HCT116 (cell line): ENCODE results near the gene NAT10. TPM values are rescaled to one million over a fixed set of nuclear protein-coding genes. Genes with fewer than 3 reads are reported as not detected.

Source experiments
- ATAC-seq: fragments of 200-7000 bp; cut with Tn5 transposase; 2 replicates; pipeline ENCODE4 v1.9.1; 2020; ENCODE audit warnings: mild to moderate bottlenecking, moderate library complexity
- BruUV-seq: library from RNA; stranded (reverse); fragments of 400-500 nt; replicated peaks from 2 replicates; lab custom pipeline; 2021; lab: Mats Ljungman, UMichigan
- CTCF ChIA-PET: fragments of 300-600 bp; sonication (Branson Sonifier 250); formaldehyde crosslinking; loops from one replicate; lab custom pipeline; 2021; ENCODE audit warnings: antibody characterized with exemption; lab: Charles Lee
- POLR2A ChIA-PET: fragments of 300-600, 350-600 bp; sonication (Branson Sonifier 250); formaldehyde crosslinking; loops from one replicate; lab custom pipeline; 2021; ENCODE audit warnings: antibody characterized with exemption; lab: Charles Lee
- RAD21 ChIA-PET, 2 experiments: fragments of 300-600 bp; sonication (Branson Sonifier 250); formaldehyde crosslinking; loops; one replicate each; lab custom pipeline; 2023; ENCODE audit warnings: low total read pairs in 2 of 2; ENCODE audit not compliant: uncharacterized antibody in 2 of 2, unreplicated experiment in 2 of 2, low non-redundant PET in 1 of 2; lab: Charles Lee
- DNase-seq: peaks from one replicate; pipeline ENCODE4 v3.0.0-alpha.2; 2010; ENCODE audit warnings: low read depth, low spot score
- H2AFZ ChIP-seq: fragments of 200-600 bp; shearing (Covaris generic), sonication (generic); 2 replicates; pipeline ENCODE4 v1.6.1; 2017; ENCODE audit warnings: low read depth, mixed run types, mixed read lengths, antibody characterized with exemption, low read length; ENCODE audit not compliant: poor library complexity, severe bottlenecking
- H3K27ac ChIP-seq: 2 replicates; pipeline ENCODE4 v1.5.1; 2012; ENCODE audit warnings: low read depth, low read length
- H3K27me3 ChIP-seq: fragments of 200-600 bp; sonication (generic); 2 replicates; pipeline ENCODE4 v1.6.1; 2016; ENCODE audit warnings: mixed run types, low read length, mixed read lengths; ENCODE audit not compliant: insufficient read depth
- H3K36me3 ChIP-seq, 2 experiments: fragments of 200-500 bp in 1 of 2; fragments of 200-600 bp in 1 of 2; sonication (Bioruptor generic) in 1 of 2; sonication (generic) in 1 of 2; 2 replicates each; pipeline versions ENCODE4 v1.5.1 to v1.6.1; 2014 to 2016; ENCODE audit warnings: low read length in 2 of 2, inconsistent platforms in 1 of 2, mixed read lengths in 1 of 2, mixed run types in 1 of 2; ENCODE audit not compliant: insufficient read depth in 2 of 2, control insufficient read depth in 1 of 2
- H3K4me1 ChIP-seq, 2 experiments: fragments of 200-600 bp in 1 of 2; sonication (generic) in 1 of 2; 2 replicates each; pipeline versions ENCODE4 v1.5.1 to v1.6.1; 2012 to 2017; ENCODE audit warnings: low read length in 2 of 2, inconsistent platforms in 1 of 2, mild to moderate bottlenecking in 1 of 2, mixed read lengths in 1 of 2, mixed run types in 1 of 2, moderate library complexity in 1 of 2; ENCODE audit not compliant: insufficient read depth in 2 of 2, control insufficient read depth in 1 of 2
- H3K4me2 ChIP-seq: fragments of 200-600 bp; sonication (generic); 2 replicates; pipeline ENCODE4 v1.6.1; 2017; ENCODE audit warnings: mixed run types, low read length, mixed read lengths
- H3K4me3 ChIP-seq, 2 experiments: fragments of 200-600 bp in 1 of 2; sonication (generic) in 1 of 2; replicated peaks in 1 of 2; 2 replicates each; pipeline ENCODE4 v1.5.1; 2011 to 2016; ENCODE audit warnings: low read length in 2 of 2, control low read depth in 1 of 2, low read depth in 1 of 2, mild to moderate bottlenecking in 1 of 2, mixed read lengths in 1 of 2, mixed run types in 1 of 2
- H3K79me2 ChIP-seq: fragments of 200-600 bp; sonication (generic); 2 replicates; pipeline ENCODE4 v1.6.1; 2017; ENCODE audit warnings: mild to moderate bottlenecking, mixed run types, low read length, moderate library complexity, mixed read lengths; ENCODE audit not compliant: insufficient read depth
- H3K9ac ChIP-seq: fragments of 200-600 bp; sonication (generic); 2 replicates; pipeline ENCODE4 v1.6.1; 2016; ENCODE audit warnings: low read length, mixed read lengths
- H3K9me2 ChIP-seq: fragments of 200-600 bp; sonication (generic), shearing (Covaris generic); 2 replicates; pipeline ENCODE4 v1.6.1; 2017; ENCODE audit warnings: mixed run types, mild to moderate bottlenecking, moderate library complexity; ENCODE audit not compliant: insufficient read depth
- H3K9me3 ChIP-seq, 2 experiments: fragments of 200-500 bp in 1 of 2; fragments of 200-600 bp in 1 of 2; sonication (Bioruptor generic) in 1 of 2; sonication (generic) in 1 of 2; 2 replicates each; pipeline ENCODE4 v1.6.1; 2014 to 2017; ENCODE audit warnings: low read length in 2 of 2, mixed read lengths in 2 of 2, inconsistent platforms in 1 of 2, low read depth in 1 of 2, mild to moderate bottlenecking in 1 of 2, mixed run types in 1 of 2, moderate library complexity in 1 of 2; ENCODE audit not compliant: control insufficient read depth in 1 of 2, insufficient read depth in 1 of 2
- H4K20me1 ChIP-seq: fragments of 200-600 bp; sonication (generic), shearing (Covaris generic); 2 replicates; pipeline ENCODE4 v1.6.1; 2017; ENCODE audit warnings: mixed run types, mild to moderate bottlenecking, moderate library complexity; ENCODE audit not compliant: insufficient read depth
- ATF3 ChIP-seq: IDR thresholded peaks from 2 replicates; pipeline ENCODE4 v1.6.1; 2012
- CBX3 ChIP-seq: IDR thresholded peaks from 2 replicates; pipeline ENCODE4 v1.6.1; 2012; ENCODE audit warnings: low read depth
- EGR1 ChIP-seq: IDR thresholded peaks from 2 replicates; pipeline ENCODE4 v1.6.1; 2012; ENCODE audit warnings: low read depth
- ELF1 ChIP-seq: IDR thresholded peaks from 2 replicates; pipeline ENCODE4 v1.6.1; 2012; ENCODE audit warnings: low read depth, borderline replicate concordance
- EZH2 ChIP-seq: fragments of 200-600 bp; sonication (generic); IDR thresholded peaks from 2 replicates; pipeline ENCODE4 v1.6.1; 2017; ENCODE audit warnings: antibody characterized with exemption, mixed run types
- FOSL1 ChIP-seq: IDR thresholded peaks from 2 replicates; pipeline ENCODE4 v1.6.1; 2012; ENCODE audit warnings: low read depth
- JUND ChIP-seq: IDR thresholded peaks from 2 replicates; pipeline ENCODE4 v1.6.1; 2012
- MAX ChIP-seq: IDR thresholded peaks from 2 replicates; pipeline ENCODE4 v1.6.1; 2012
- POLR2A ChIP-seq: IDR thresholded peaks from 2 replicates; pipeline ENCODE4 v1.7.0; 2011; ENCODE audit warnings: borderline replicate concordance; ENCODE audit not compliant: insufficient read depth, insufficient read length; ENCODE audit errors: extremely low read depth
- POLR2AphosphoS5 ChIP-seq: IDR thresholded peaks from 2 replicates; pipeline ENCODE4 v1.6.1; 2011; ENCODE audit warnings: mild to moderate bottlenecking, low read depth, low read length, moderate library complexity
- REST ChIP-seq: IDR thresholded peaks from 2 replicates; pipeline ENCODE4 v1.6.1; 2012; ENCODE audit warnings: low read depth
- SIN3A ChIP-seq: IDR thresholded peaks from 2 replicates; pipeline ENCODE4 v1.6.1; 2012; ENCODE audit warnings: low read depth
- SP1 ChIP-seq: IDR thresholded peaks from 2 replicates; pipeline ENCODE4 v1.6.1; 2012; ENCODE audit warnings: low read depth
- SRF ChIP-seq: IDR thresholded peaks from 2 replicates; pipeline ENCODE4 v1.6.1; 2012; ENCODE audit warnings: low read depth
- TCF7L2 ChIP-seq: IDR thresholded peaks from 2 replicates; pipeline ENCODE4 v1.7.0; 2011; ENCODE audit warnings: borderline replicate concordance, inconsistent platforms; ENCODE audit not compliant: insufficient read depth, insufficient read length; ENCODE audit errors: extremely low read depth
- ZBTB33 ChIP-seq: IDR thresholded peaks from 2 replicates; pipeline ENCODE4 v1.6.1; 2011; ENCODE audit warnings: mild to moderate bottlenecking, low read length, moderate library complexity; ENCODE audit not compliant: insufficient replicate concordance; ENCODE audit errors: extremely low read depth
- ZFX ChIP-seq: fragments of 450-650 bp; IDR thresholded peaks from 2 replicates; pipeline ENCODE4 v1.6.1; 2017
- ZNF274 ChIP-seq: fragments of 200-500 bp; sonication (Bioruptor generic); IDR thresholded peaks from 2 replicates; pipeline ENCODE4 v1.6.1; 2014; ENCODE audit warnings: mild to moderate bottlenecking, low read depth, low read length, inconsistent platforms
- intact Hi-C: fragments of 100-400 bp; cut with micrococcal nuclease; formaldehyde crosslinking; loops from 2 replicates; pipeline ENCODE4 v1.10.0; 2022
- total RNA-seq: library from RNA; stranded (reverse); gene quantifications from one replicate; pipeline ENCODE4 v1.2.1, GENCODE V29; 2021; ENCODE audit not compliant: unreplicated experiment

The NAT10 gene
- total RNA-seq, 1 experiment from 2014 or later: 101 TPM

- no peaks in the 10 kb centered on the region for H3K27me3 ChIP-seq
- no peak overlapping the region for H2AFZ ChIP-seq
- no peaks in the 10 kb centered on the region for H3K79me2 ChIP-seq
- no peak overlapping the region for H3K27ac ChIP-seq
- no peak for DNase-seq
- peaks cover 5 to 15% of the 10 kb centered on the region in 2 experiments; a peak in 3 of 4 replicates for H3K36me3 ChIP-seq
- no peak overlapping the region for H3K9ac ChIP-seq
- intact Hi-C loops: no loop called here
- H3K9me3 ChIP-seq: no peaks in the 10 kb centered on the region
- ChIA-PET RAD21 (no interaction called here), POLR2A (no interaction called here), CTCF (interaction anchor here (1.2 kb wide), 1 partner anchor 19 kb away, joined by 3 read pairs; no protein-coding TSS in a partner anchor)
- no peaks in the 10 kb centered on the region for H3K9me2 ChIP-seq
- BruUV-seq: no TSS peak
- no peaks in the 10 kb centered on the region for H3K4me1 ChIP-seq
- H3K4me2 ChIP-seq: no peak overlapping the region
- 0 out of 2 replicates have a peak, but pooled peaks have one; percentile 18 for ATAC-seq
- H4K20me1 ChIP-seq: no peaks in the 10 kb centered on the region
- TF ChIP-seq ZFX: no peak
- no peak for TF ChIP-seq ZNF274
- TF ChIP-seq ZBTB33: no peak
- no peak for TF ChIP-seq POLR2A
- TF ChIP-seq MAX: no peak
- TF ChIP-seq SRF: no peak
- TF ChIP-seq JUND: no peak
- TF ChIP-seq ELF1: no peak
- no peak for TF ChIP-seq EGR1
- TF ChIP-seq TCF7L2: no peak
- no peak for TF ChIP-seq EZH2
- no peak for TF ChIP-seq ATF3
- TF ChIP-seq SIN3A: no peak
- TF ChIP-seq POLR2AphosphoS5: no peak
- no peak for TF ChIP-seq REST
- TF ChIP-seq SP1: no peak
- TF ChIP-seq FOSL1: no peak
- TF ChIP-seq CBX3: no peak
- H3K4me3 ChIP-seq: no peak overlapping the region
These were observed 50.3 kb downstream of the NAT10 start for GRCh38 chr11:34155757-34156062.
